ENCODE measurements around the gene SH3BP4.

The SH3BP4 gene

GRCh38 chr2:235070063-235070706, 118.4 kb downstream of the SH3BP4 start:
- DNase-seq (ENCODE audit: low spot score in 2 of 2), result no peak

GRCh38 chr2:235073868-235074413, 122.1 kb downstream of the SH3BP4 start:
- ATAC-seq (replicated peaks; ENCODE audit: extremely low read depth, poor library complexity, severe bottlenecking) (no peak), DNase-seq (ENCODE audit: low spot score in 2 of 2) (no peak)
- Mint-ChIP-seq H3K4me1 (no peaks in the 10 kb centered on the region), H3K27me3 (peaks cover 35% of the 10 kb centered on the region), H3K27ac (ENCODE audit: low read depth) (no peak overlapping the region), H3K9me3 (no peaks in the 10 kb centered on the region), H3K36me3 (ENCODE audit: insufficient read depth) (peaks cover 1% of the 10 kb centered on the region), H3K4me3 (no peak overlapping the region)

More at GRCh38 chr2:235070063-235070706, 118.4 kb downstream of the SH3BP4 start:
- Mint-ChIP-seq H3K4me1 (no peaks in the 10 kb centered on the region), H3K4me3 (no peak overlapping the region), H3K36me3 (ENCODE audit: insufficient read depth) (peaks cover 1% of the 10 kb centered on the region), H3K27me3 (peaks cover 44% of the 10 kb centered on the region), H3K9me3 (no peaks in the 10 kb centered on the region), H3K27ac (ENCODE audit: low read depth) (no peak overlapping the region)
- no peak for ATAC-seq (replicated peaks; ENCODE audit: extremely low read depth, poor library complexity, severe bottlenecking)

- H3K27ac Mint-ChIP-seq (ENCODE audit: low read depth), result no peak overlapping the region
- H3K27me3 Mint-ChIP-seq, result peaks cover 4% of the 10 kb centered on the region
- no peak for ATAC-seq (replicated peaks; ENCODE audit: extremely low read depth, poor library complexity, severe bottlenecking)
Observed at GRCh38 chr2:235077046-235077445, 125.2 kb downstream of the SH3BP4 start.

GRCh38 chr2:235078182-235078581, 126.4 kb downstream of the SH3BP4 start:
- H3K9me3 Mint-ChIP-seq, result no peaks in the 10 kb centered on the region
- H3K27ac Mint-ChIP-seq (ENCODE audit: low read depth), result no peak overlapping the region
- no peaks in the 10 kb centered on the region for H3K36me3 Mint-ChIP-seq (ENCODE audit: insufficient read depth)
- DNase-seq (ENCODE audit: low spot score in 2 of 2), result no peak
- ATAC-seq (replicated peaks; ENCODE audit: extremely low read depth, poor library complexity, severe bottlenecking), result no peak
- H3K4me3 Mint-ChIP-seq, result no peak overlapping the region
- no peaks in the 10 kb centered on the region for H3K4me1 Mint-ChIP-seq
- H3K27me3 Mint-ChIP-seq, result no peaks in the 10 kb centered on the region

More at GRCh38 chr2:235077046-235077445, 125.2 kb downstream of the SH3BP4 start:
- DNase-seq (ENCODE audit: low spot score in 2 of 2), result no peak
- Mint-ChIP-seq H3K4me1 (no peaks in the 10 kb centered on the region), H3K9me3 (no peaks in the 10 kb centered on the region), H3K4me3 (no peak overlapping the region), H3K36me3 (ENCODE audit: insufficient read depth) (no peaks in the 10 kb centered on the region)

- Mint-ChIP-seq H3K4me3 (no peak overlapping the region), H3K27me3 (peaks cover 1% of the 10 kb centered on the region), H3K4me1 (no peaks in the 10 kb centered on the region), H3K9me3 (no peaks in the 10 kb centered on the region), H3K36me3 (ENCODE audit: insufficient read depth) (no peaks in the 10 kb centered on the region), H3K27ac (ENCODE audit: low read depth) (no peak overlapping the region)
- DNase-seq (ENCODE audit: low spot score in 2 of 2) (no peak), ATAC-seq (replicated peaks; ENCODE audit: extremely low read depth, poor library complexity, severe bottlenecking) (no peak)
Observed at GRCh38 chr2:235078914-235079472, 127.2 kb downstream of the SH3BP4 start.

- H3K9me3 Mint-ChIP-seq, result no peaks in the 10 kb centered on the region
- H3K27me3 Mint-ChIP-seq, result peaks cover 12% of the 10 kb centered on the region
- no peak overlapping the region for H3K27ac Mint-ChIP-seq (ENCODE audit: low read depth)
- no peaks in the 10 kb centered on the region for H3K36me3 Mint-ChIP-seq (ENCODE audit: insufficient read depth)
- DNase-seq (ENCODE audit: low spot score in 2 of 2) (no peak), ATAC-seq (replicated peaks; ENCODE audit: extremely low read depth, poor library complexity, severe bottlenecking) (no peak)
- no peaks in the 10 kb centered on the region for H3K4me1 Mint-ChIP-seq
- no peak overlapping the region for H3K4me3 Mint-ChIP-seq
Observed at GRCh38 chr2:235080101-235080500, 128.3 kb downstream of the SH3BP4 start.

GRCh38 chr2:235082578-235083338, 130.9 kb downstream of the SH3BP4 start:
- H3K27me3 Mint-ChIP-seq, result peaks cover 39% of the 10 kb centered on the region
- H3K36me3 Mint-ChIP-seq (ENCODE audit: insufficient read depth), result peaks cover 5% of the 10 kb centered on the region
- no peak overlapping the region for H3K4me3 Mint-ChIP-seq
- no peak for DNase-seq (ENCODE audit: low spot score in 2 of 2)
- no peaks in the 10 kb centered on the region for H3K9me3 Mint-ChIP-seq
- H3K4me1 Mint-ChIP-seq, result no peaks in the 10 kb centered on the region
- ATAC-seq (replicated peaks; ENCODE audit: extremely low read depth, poor library complexity, severe bottlenecking), result no peak
- H3K27ac Mint-ChIP-seq (ENCODE audit: low read depth), result no peak overlapping the region

GRCh38 chr2:235083822-235084221, 132.0 kb downstream of the SH3BP4 start:
- Mint-ChIP-seq H3K27ac (ENCODE audit: low read depth) (no peak overlapping the region), H3K27me3 (peaks cover 50% of the 10 kb centered on the region), H3K4me3 (no peak overlapping the region), H3K9me3 (no peaks in the 10 kb centered on the region), H3K4me1 (no peaks in the 10 kb centered on the region), H3K36me3 (ENCODE audit: insufficient read depth) (peaks cover 5% of the 10 kb centered on the region)
- no peak for DNase-seq (ENCODE audit: low spot score in 2 of 2)
- ATAC-seq (replicated peaks; ENCODE audit: extremely low read depth, poor library complexity, severe bottlenecking), result no peak

GRCh38 chr2:235084424-235084823, 132.6 kb downstream of the SH3BP4 start:
- Mint-ChIP-seq H3K36me3 (ENCODE audit: insufficient read depth) (peaks cover 5% of the 10 kb centered on the region), H3K4me3 (no peak overlapping the region), H3K4me1 (no peaks in the 10 kb centered on the region), H3K27me3 (peaks cover 56% of the 10 kb centered on the region), H3K27ac (ENCODE audit: low read depth) (no peak overlapping the region), H3K9me3 (no peaks in the 10 kb centered on the region)
- ATAC-seq (replicated peaks; ENCODE audit: extremely low read depth, poor library complexity, severe bottlenecking), result no peak
- no peak for DNase-seq (ENCODE audit: low spot score in 2 of 2)

GRCh38 chr2:235085476-235085875, 133.7 kb downstream of the SH3BP4 start:
- Mint-ChIP-seq H3K36me3 (ENCODE audit: insufficient read depth) (peaks cover 5% of the 10 kb centered on the region), H3K4me3 (no peak overlapping the region), H3K27ac (ENCODE audit: low read depth) (no peak overlapping the region), H3K27me3 (peaks cover 66% of the 10 kb centered on the region), H3K4me1 (no peaks in the 10 kb centered on the region), H3K9me3 (no peaks in the 10 kb centered on the region)
- DNase-seq (ENCODE audit: low spot score in 2 of 2) (no peak), ATAC-seq (replicated peaks; ENCODE audit: extremely low read depth, poor library complexity, severe bottlenecking) (no peak)

- no peak for ATAC-seq (replicated peaks; ENCODE audit: extremely low read depth, poor library complexity, severe bottlenecking)
- H3K36me3 Mint-ChIP-seq (ENCODE audit: insufficient read depth), result peaks cover 5% of the 10 kb centered on the region
- H3K27me3 Mint-ChIP-seq, result peaks cover 78% of the 10 kb centered on the region
- no peak for DNase-seq (ENCODE audit: low spot score in 2 of 2)
- H3K27ac Mint-ChIP-seq (ENCODE audit: low read depth), result no peak overlapping the region
- no peaks in the 10 kb centered on the region for H3K9me3 Mint-ChIP-seq
- no peaks in the 10 kb centered on the region for H3K4me1 Mint-ChIP-seq
- no peak overlapping the region for H3K4me3 Mint-ChIP-seq
Observed at GRCh38 chr2:235086481-235087184, 134.8 kb downstream of the SH3BP4 start.

GRCh38 chr2:235087832-235088495, 136.1 kb downstream of the SH3BP4 start:
- Mint-ChIP-seq H3K27ac (ENCODE audit: low read depth) (no peak overlapping the region), H3K9me3 (no peaks in the 10 kb centered on the region), H3K4me1 (no peaks in the 10 kb centered on the region), H3K4me3 (no peak overlapping the region), H3K27me3 (peaks cover 91% of the 10 kb centered on the region), H3K36me3 (ENCODE audit: insufficient read depth) (peaks cover 5% of the 10 kb centered on the region)
- ATAC-seq (replicated peaks; ENCODE audit: extremely low read depth, poor library complexity, severe bottlenecking), result no peak
- DNase-seq (ENCODE audit: low spot score in 2 of 2), result no peak
